Fibroblast of villous mesenchyme (primary cell): ENCODE measurements around the gene HHATL. TPM values are rescaled to one million over a fixed set of nuclear protein-coding genes. Genes with fewer than 3 reads are reported as not detected.
A peak's percentile ranks its signal among the peaks of the same experiment; 100 is the strongest.

ENCODE experiments used
- DNase-seq: peaks from one replicate; pipeline ENCODE4 v3.0.0-alpha.2; 2010; ENCODE audit warnings: low read depth
- H3K4me3 ChIP-seq: 2 replicates; pipeline ENCODE4 v1.5.1; 2011; ENCODE audit warnings: low read depth, mild to moderate bottlenecking, low read length
- CTCF ChIP-seq: IDR thresholded peaks from 2 replicates; pipeline ENCODE4 v1.5.1; 2012; ENCODE audit warnings: low read depth, mild to moderate bottlenecking, low read length; ENCODE audit not compliant: insufficient read depth
- total RNA-seq: library from RNA; depleted of rRNA; stranded (reverse); fragments of >200 nt; gene quantifications from 2 replicates; pipeline ENCODE4 v1.2.3, GENCODE V29; 2012

Gene HHATL
- total RNA-seq, 1 donor, result not detected

- H3K4me3 ChIP-seq, result no peak overlapping the region
- no peak for TF ChIP-seq CTCF
- DNase-seq, result no peak
Observed at GRCh38 chr3:42702982-42703694, 540 bp upstream of the HHATL start.

- H3K4me3 ChIP-seq, result no peak overlapping the region
- peak; percentile 6 for TF ChIP-seq CTCF
- DNase-seq, result peak; percentile 27
Observed at GRCh38 chr3:42701371-42702065, 1.1 kb downstream of the HHATL start.

- no peak for DNase-seq
- H3K4me3 ChIP-seq, result no peak overlapping the region
- TF ChIP-seq CTCF, result no peak
Observed at GRCh38 chr3:42700366-42701288, 2.0 kb downstream of the HHATL start.

GRCh38 chr3:42699511-42699971 lies 3.1 kb downstream of the HHATL start:
- TF ChIP-seq CTCF, result no peak
- DNase-seq, result no peak
- H3K4me3 ChIP-seq, result no peak overlapping the region

- TF ChIP-seq CTCF, result no peak
- no peak overlapping the region for H3K4me3 ChIP-seq
- no peak for DNase-seq
Observed at GRCh38 chr3:42698911-42699230, 3.7 kb downstream of the HHATL start.

GRCh38 chr3:42698216-42698910 lies 4.2 kb downstream of the HHATL start:
- no peak for TF ChIP-seq CTCF
- no peak for DNase-seq
- H3K4me3 ChIP-seq, result no peak overlapping the region
